Retinal pigment epithelial cell (primary cell): ENCODE results near the gene GJB4.

ENCODE experiments used
- DNase-seq: peaks from one replicate; pipeline ENCODE4 v3.0.0-alpha.2; 2010; ENCODE audit warnings: low read depth
- H3K4me3 ChIP-seq: 2 replicates; pipeline ENCODE4 v1.5.1; 2011; ENCODE audit warnings: mild to moderate bottlenecking, low read length, control low read depth, moderate library complexity
- TF ChIP-seq, protein P1 (sequence below): conservative IDR thresholded peaks from 2 replicates; pipeline ENCODE4 v1.5.1; 2011; ENCODE audit warnings: low read depth, low read length, control low read depth, inconsistent platforms

Gene GJB4

DNA sequence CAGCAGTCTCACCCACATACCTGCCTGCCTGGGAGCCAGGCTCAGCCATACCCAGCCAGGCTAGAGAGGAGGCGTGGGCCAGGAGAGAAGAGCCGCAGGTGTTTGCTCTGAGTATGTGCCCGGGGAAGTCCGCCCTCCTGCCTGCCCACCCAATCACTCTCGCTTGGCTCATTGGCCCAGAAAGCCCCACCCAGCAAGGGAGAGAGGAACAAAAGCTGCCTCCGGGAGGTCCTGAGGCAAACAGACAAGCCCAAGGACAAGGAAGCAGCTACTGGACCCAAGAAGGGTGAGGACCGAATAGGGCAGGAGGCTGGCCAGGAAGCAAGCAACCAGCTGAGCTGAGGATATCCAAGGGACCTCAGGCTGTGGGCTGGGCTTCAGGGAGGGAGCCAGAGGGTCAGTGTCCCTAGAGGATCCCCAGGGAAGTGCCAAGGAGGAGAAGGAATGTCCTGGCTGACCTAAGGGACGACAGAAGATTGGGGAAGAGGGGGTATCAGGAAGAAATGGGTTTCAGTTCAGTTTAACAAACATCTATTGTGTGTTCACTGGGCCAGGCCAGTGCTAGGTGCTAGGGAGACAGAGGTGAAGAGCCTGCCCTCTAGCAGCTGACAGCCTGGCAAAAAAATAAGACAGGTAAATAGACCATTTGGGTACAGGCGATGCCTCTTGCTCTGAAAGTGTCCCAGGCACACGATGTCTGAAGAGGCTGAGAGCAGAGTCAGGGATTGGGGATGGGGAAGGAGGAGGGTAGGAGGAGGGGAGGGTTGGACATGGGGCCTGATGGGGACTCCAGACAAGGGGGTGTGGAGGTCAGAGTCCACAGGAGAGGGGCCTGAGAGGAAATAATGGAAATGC is at the start of gene GJB4:
Gene GJB4, plus strand, starts transcription at position 238 of the 855 bp plus-strand sequence. CDS start 1,515 bp downstream, outside the sequence.
- DNase-seq = no peak
- TF ChIP-seq, protein P1, sequence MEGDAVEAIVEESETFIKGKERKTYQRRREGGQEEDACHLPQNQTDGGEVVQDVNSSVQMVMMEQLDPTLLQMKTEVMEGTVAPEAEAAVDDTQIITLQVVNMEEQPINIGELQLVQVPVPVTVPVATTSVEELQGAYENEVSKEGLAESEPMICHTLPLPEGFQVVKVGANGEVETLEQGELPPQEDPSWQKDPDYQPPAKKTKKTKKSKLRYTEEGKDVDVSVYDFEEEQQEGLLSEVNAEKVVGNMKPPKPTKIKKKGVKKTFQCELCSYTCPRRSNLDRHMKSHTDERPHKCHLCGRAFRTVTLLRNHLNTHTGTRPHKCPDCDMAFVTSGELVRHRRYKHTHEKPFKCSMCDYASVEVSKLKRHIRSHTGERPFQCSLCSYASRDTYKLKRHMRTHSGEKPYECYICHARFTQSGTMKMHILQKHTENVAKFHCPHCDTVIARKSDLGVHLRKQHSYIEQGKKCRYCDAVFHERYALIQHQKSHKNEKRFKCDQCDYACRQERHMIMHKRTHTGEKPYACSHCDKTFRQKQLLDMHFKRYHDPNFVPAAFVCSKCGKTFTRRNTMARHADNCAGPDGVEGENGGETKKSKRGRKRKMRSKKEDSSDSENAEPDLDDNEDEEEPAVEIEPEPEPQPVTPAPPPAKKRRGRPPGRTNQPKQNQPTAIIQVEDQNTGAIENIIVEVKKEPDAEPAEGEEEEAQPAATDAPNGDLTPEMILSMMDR = no peak
- H3K4me3 ChIP-seq = no peak within 1 kb of the TSS

DNA sequence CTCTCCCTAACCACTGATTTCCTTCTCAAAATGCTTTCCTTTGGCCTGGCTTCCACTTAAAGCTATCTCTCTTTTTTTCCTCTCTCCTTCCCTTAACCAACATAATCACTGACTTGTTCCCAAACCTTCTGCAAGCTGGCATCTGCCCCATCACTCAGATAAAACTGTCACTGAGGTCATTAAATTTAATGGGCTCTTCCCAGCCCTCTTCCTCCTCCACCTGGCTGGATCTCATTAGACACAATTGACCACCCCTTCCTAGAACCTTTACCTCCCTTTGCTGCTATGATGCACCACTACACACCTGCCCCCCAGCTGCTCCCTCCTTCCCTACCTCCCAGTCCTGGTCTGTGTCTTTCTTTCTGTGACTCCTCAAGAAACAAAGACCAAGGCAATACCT is 48.7 kb upstream of the GJB4 start:
- TF ChIP-seq, protein P1 = no peak
- no peak overlapping the region for H3K4me3 ChIP-seq
- no peak for DNase-seq

DNA sequence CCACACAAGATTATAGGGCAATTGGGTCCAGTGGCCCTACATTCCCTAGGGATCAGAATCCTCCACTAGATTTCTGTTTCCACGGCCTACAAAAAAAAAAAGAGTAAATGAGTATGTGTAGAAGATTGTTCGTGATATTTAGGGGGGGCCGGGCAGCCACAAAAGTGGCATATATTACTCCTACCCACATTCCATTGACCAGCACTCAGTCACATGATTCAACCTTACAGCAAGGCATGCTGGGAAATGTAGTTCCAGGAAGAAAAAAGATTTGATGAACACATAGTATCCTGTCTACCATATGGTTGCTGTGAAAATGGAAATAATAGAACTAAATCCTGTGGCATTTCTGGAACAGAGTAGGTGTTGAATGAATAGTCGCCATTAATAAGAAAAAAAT is 48.1 kb upstream of the GJB4 start:
- H3K4me3 ChIP-seq = no peak overlapping the region
- no peak for DNase-seq
- TF ChIP-seq, protein P1 = no peak

DNA sequence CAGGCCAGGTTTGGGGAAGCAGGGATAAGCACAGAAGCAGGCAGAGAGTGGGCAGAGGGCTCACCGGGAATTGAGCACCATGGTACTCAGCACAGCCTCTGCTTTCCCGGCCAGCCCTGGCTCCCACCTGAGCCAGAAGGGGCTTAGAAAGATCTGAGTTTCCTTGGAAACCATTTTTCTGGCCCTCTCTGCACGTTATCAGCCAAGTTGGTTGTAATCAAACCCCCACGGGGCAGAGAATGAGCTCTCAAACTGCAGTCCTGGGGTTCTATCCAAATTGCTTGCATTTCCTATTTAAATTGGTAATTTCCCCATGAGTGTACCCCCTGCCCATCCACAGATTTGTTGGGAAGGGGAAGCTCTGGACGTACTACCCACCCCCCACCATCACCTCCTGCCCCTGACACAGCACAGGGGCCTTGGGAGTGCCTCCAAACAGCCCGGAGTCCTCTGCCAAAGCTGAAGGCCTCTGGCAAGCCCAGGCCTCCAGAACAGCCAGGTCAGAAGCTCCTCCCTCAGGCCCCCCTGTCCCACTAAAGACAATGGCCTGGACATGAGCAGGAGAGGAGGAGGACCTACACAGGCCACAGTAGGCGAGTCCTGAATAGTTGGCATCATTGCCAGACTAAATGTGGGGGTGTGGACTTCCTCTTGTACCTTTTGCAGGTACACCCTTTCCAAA is 47.4 kb upstream of the GJB4 start:
- TF ChIP-seq, protein P1 = no peak
- DNase-seq = no peak
- no peak overlapping the region for H3K4me3 ChIP-seq

DNA sequence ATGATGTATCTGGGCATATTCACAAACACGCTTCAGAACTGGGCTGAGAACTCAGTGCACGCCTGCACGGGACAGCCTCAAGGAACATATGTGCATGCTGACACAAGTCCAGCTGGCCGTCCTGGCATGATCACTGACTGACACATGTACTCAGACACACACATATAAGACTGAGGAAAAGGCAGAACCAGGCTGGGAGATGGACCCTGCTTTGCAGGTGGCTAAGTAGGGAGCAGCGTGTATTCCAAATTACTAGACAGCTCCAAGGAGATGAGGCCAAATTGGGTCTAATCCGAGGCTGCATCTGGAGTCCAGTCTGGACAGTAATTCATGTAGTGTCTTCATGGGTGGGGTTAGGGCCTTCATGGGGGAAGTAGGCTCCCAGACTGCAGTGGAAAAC is 46.1 kb upstream of the GJB4 start:
- TF ChIP-seq, protein P1 = no peak
- H3K4me3 ChIP-seq = no peak overlapping the region
- no peak for DNase-seq

DNA sequence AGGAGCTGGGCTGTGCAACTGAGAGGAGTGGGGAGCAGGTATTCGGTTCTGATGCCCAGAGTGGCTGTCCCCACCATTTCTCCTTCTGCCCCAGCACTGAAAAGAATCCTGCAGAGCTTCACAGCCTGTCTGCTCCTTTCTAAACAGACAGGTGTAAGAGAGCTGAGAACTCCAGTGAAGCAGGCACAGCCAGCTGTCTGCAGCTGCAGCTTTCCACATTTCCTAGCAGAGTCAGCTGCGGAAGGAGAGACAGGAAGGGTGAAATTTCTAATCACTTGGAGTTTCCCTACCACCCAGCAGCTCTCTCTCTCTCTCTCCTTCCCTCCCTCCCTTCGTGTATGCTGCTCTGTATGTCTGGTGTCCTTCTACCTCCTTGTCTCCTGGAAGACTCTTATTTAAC is 45.2 kb upstream of the GJB4 start:
- TF ChIP-seq, protein P1 = no peak
- no peak for DNase-seq
- no peak overlapping the region for H3K4me3 ChIP-seq
